K562 (cell line): ENCODE measurements around the gene SCARF1. TPM values are rescaled to one million over a fixed set of nuclear protein-coding genes. Genes with fewer than 3 reads are reported as not detected.

Source experiments
- BRD4 ChIP-seq: fragments of 200-600 bp; sonication (generic); IDR thresholded peaks from 2 replicates; pipeline ENCODE4 v1.6.1; 2017; ENCODE audit warnings: inconsistent platforms
- CHD2 ChIP-seq: IDR thresholded peaks from 2 replicates; pipeline ENCODE4 v1.6.1; 2011; ENCODE audit warnings: low read depth, low read length
- HNRNPUL1 ChIP-seq: fragments of 200-400 bp; formaldehyde crosslinking; IDR thresholded peaks from 2 replicates; pipeline ENCODE4 v1.6.1; 2017; ENCODE audit warnings: low read length
- MEF2A ChIP-seq: IDR thresholded peaks from 2 replicates; pipeline ENCODE4 v1.6.1; 2011; ENCODE audit warnings: low read depth, mild to moderate bottlenecking, low read length, moderate library complexity; ENCODE audit not compliant: control insufficient read depth
- RBM25 ChIP-seq: fragments of 200-400 bp; formaldehyde crosslinking; IDR thresholded peaks from 2 replicates; pipeline ENCODE4 v1.6.1; 2018; ENCODE audit warnings: low read length, low read depth, moderate library complexity; ENCODE audit not compliant: severe bottlenecking
- RFX5 ChIP-seq: IDR thresholded peaks from 2 replicates; pipeline ENCODE4 v1.6.1; 2011; ENCODE audit warnings: low read depth, mild to moderate bottlenecking, improper control_type of control experiment, low read length
- RHOXF2B ChIP-seq: fragments of 250-450 bp; sonication (Bioruptor Pico); conservative IDR thresholded peaks from 2 replicates; pipeline ENCODE4 v1.5.1; 2021
- ZNF12 ChIP-seq: sonication (generic); formaldehyde crosslinking; IDR thresholded peaks from 2 replicates; pipeline ENCODE4 v1.4.0; 2020; ENCODE audit warnings: mild to moderate bottlenecking, missing genetic modification reagents
- ZNF134 ChIP-seq: fragments of 250-450 bp; sonication (Bioruptor Pico); conservative IDR thresholded peaks from 2 replicates; pipeline ENCODE4 v1.4.0; 2020
- polyA plus RNA-seq, 8 experiments: library from polyadenylated mRNA; depleted of rRNA in 4 of 8; stranded (reverse) in 5 of 8; unstranded in 3 of 8; fragments of >200 nt; fragmentation: Nextera tagmentation in 2 of 8; fragmentation: Illumina TruSeq in 1 of 8; extraction: Ambion mirVana in 2 of 8; extraction: Trizol in 1 of 8; gene quantifications; 2 replicates each; pipeline versions ENCODE4 v1.2.1 to v1.2.3, GENCODE V29; 2011 to 2014; ENCODE audit warnings: inconsistent platforms in 1 of 8, missing spikeins in 1 of 8
- total RNA-seq, 7 experiments: library from RNA; depleted of rRNA in 6 of 7; stranded (reverse); fragments of >200 nt in 6 of 7; fragmentation: Illumina TruSeq in 2 of 7; extraction: Trizol in 2 of 7; gene quantifications; 2 replicates each; pipeline versions ENCODE4 v1.2.1 to v1.2.3, GENCODE V29; 2011 to 2021; ENCODE audit warnings: low replicate concordance in 1 of 7
- TF ChIP-seq, protein P1 (sequence below): sonication (generic); formaldehyde crosslinking; IDR thresholded peaks from 2 replicates; pipeline ENCODE4 v1.8.0; 2023; ENCODE audit warnings: mild to moderate bottlenecking, missing genetic modification reagents
- TF ChIP-seq, protein P2 (sequence below): sonication (generic); formaldehyde crosslinking; IDR thresholded peaks from 2 replicates; pipeline ENCODE4 v1.8.1; 2023; ENCODE audit warnings: mild to moderate bottlenecking, missing genetic modification reagents, moderate library complexity
- TF ChIP-seq, protein P3 (sequence below): fragments of 250-450 bp; sonication (Bioruptor Pico); IDR thresholded peaks from 2 replicates; pipeline ENCODE4 v1.4.0; 2020; ENCODE audit warnings: mild to moderate bottlenecking, moderate library complexity

SCARF1 gene
- total and polyA plus RNA-seq, 9 of the 15 experiments (the other 6 are each of a cell fraction or from before 2014, with no cell fraction given), result 0.04 to 2.1 (median 0.63) TPM

DNA sequence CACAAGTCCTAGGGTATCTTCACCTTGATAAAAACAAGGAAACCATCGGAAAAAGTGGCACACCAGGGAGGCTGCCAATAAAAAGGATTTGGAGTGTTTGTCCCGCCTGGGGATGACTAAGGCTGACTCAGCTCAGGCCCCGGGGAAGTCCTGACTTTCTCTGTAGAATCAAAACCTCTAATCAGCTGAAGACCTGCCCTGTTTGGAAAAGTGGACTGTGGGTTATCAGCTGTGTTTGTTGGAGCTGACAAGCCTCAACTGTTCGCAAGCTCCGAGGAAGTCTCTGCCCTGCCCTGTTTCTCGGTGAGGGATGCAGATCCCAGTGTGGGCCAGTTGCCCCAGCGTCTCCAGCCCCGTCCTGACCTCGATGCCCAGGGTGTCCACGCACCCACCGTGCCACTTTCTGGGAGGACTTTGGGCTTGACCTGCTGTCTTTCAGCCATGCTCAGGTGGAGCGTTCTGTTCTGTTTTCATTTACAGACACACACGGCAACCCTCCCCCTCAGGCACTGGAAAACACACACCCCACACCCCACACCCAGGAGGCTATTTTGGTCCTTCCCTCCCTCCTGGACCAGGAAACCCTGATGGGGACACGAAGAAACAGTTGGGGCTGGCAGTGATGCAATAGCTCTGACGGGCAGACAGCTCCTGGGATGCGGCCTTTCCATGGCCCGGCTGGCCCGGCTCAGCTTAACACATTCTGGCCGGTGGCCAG, 55.3 kb downstream of the SCARF1 start (continued):
- TF ChIP-seq BRD4 (no peak), ZNF12 (CRISPR knock-in tag) (no peak), CHD2 (no peak), RFX5 (no peak), HNRNPUL1 (no peak), RHOXF2B (CRISPR knock-in tag) (no peak), ZNF134 (no peak), RBM25 (no peak), MEF2A (no peak)
- TF ChIP-seq, protein P1, sequence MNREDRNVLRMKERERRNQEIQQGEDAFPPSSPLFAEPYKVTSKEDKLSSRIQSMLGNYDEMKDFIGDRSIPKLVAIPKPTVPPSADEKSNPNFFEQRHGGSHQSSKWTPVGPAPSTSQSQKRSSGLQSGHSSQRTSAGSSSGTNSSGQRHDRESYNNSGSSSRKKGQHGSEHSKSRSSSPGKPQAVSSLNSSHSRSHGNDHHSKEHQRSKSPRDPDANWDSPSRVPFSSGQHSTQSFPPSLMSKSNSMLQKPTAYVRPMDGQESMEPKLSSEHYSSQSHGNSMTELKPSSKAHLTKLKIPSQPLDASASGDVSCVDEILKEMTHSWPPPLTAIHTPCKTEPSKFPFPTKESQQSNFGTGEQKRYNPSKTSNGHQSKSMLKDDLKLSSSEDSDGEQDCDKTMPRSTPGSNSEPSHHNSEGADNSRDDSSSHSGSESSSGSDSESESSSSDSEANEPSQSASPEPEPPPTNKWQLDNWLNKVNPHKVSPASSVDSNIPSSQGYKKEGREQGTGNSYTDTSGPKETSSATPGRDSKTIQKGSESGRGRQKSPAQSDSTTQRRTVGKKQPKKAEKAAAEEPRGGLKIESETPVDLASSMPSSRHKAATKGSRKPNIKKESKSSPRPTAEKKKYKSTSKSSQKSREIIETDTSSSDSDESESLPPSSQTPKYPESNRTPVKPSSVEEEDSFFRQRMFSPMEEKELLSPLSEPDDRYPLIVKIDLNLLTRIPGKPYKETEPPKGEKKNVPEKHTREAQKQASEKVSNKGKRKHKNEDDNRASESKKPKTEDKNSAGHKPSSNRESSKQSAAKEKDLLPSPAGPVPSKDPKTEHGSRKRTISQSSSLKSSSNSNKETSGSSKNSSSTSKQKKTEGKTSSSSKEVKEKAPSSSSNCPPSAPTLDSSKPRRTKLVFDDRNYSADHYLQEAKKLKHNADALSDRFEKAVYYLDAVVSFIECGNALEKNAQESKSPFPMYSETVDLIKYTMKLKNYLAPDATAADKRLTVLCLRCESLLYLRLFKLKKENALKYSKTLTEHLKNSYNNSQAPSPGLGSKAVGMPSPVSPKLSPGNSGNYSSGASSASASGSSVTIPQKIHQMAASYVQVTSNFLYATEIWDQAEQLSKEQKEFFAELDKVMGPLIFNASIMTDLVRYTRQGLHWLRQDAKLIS (CRISPR knock-in tag), result no peak
- TF ChIP-seq, protein P2, sequence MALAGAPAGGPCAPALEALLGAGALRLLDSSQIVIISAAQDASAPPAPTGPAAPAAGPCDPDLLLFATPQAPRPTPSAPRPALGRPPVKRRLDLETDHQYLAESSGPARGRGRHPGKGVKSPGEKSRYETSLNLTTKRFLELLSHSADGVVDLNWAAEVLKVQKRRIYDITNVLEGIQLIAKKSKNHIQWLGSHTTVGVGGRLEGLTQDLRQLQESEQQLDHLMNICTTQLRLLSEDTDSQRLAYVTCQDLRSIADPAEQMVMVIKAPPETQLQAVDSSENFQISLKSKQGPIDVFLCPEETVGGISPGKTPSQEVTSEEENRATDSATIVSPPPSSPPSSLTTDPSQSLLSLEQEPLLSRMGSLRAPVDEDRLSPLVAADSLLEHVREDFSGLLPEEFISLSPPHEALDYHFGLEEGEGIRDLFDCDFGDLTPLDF (CRISPR knock-in tag), result no peak
- TF ChIP-seq, protein P3, sequence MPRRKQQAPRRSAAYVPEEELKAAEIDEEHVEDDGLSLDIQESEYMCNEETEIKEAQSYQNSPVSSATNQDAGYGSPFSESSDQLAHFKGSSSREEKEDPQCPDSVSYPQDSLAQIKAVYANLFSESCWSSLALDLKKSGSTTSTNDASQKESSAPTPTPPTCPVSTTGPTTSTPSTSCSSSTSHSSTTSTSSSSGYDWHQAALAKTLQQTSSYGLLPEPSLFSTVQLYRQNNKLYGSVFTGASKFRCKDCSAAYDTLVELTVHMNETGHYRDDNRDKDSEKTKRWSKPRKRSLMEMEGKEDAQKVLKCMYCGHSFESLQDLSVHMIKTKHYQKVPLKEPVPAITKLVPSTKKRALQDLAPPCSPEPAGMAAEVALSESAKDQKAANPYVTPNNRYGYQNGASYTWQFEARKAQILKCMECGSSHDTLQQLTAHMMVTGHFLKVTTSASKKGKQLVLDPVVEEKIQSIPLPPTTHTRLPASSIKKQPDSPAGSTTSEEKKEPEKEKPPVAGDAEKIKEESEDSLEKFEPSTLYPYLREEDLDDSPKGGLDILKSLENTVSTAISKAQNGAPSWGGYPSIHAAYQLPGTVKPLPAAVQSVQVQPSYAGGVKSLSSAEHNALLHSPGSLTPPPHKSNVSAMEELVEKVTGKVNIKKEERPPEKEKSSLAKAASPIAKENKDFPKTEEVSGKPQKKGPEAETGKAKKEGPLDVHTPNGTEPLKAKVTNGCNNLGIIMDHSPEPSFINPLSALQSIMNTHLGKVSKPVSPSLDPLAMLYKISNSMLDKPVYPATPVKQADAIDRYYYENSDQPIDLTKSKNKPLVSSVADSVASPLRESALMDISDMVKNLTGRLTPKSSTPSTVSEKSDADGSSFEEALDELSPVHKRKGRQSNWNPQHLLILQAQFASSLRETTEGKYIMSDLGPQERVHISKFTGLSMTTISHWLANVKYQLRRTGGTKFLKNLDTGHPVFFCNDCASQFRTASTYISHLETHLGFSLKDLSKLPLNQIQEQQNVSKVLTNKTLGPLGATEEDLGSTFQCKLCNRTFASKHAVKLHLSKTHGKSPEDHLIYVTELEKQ (CRISPR knock-in tag), result no peak
